ENCODE results near the gene PCSK9. TPM values are rescaled to one million over a fixed set of nuclear protein-coding genes. Genes with fewer than 3 reads are reported as not detected.

The PCSK9 gene
- total RNA-seq, 2 donors from 2014 or later = 0.21 to 0.27 TPM

DNA sequence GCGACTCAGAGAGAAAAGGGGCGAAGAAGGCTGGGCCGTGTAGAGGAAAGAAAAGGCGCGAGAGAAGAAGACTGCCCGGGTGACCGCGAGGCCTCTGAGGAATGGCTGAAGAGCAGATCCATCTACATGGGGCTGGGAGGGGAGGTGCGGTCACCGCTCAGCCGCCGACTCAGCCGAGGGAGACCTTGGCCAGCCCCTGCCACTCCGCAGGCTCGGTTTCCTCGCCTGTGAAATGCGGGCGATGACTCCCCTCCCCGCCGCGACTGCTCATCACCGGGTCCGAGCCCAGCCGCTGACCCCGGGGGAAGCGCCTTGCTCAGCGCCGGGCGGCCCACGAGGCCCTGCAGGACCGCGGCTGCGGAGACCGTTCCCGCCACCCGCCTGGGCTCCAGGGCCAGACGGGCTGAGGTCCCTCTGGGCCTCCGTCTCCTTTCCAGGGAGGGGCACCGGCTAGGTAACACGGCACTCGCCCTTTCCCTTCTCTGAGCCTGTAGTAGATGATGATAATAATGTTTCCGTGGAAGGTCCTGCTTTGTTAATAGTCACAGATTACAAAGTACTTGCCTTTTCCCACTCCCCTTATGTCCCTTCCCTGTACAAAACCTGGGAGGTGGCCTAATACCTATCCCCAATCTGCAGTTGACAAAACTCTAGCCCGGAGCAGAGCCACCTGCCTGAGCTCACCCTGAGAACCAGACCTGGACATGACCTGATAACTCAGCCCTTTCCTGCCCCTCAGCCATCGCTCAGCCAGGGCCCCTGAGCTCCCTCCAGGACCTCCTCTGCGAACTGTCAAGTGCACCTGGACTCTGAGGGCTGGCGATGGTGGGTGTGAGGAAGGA, 42.3 kb upstream of the PCSK9 start:
- Histone ChIP-seq H3K4me1 (ENCODE audit: control insufficient read depth in 1 of 2, low read depth in 2 of 2) (peaks cover 2 to 9% of the 10 kb centered on the region in 2 donors), H3K4me3 (peak overlapping the region; percentile 19), H3K27ac (no peak overlapping the region), H3K36me3 (no peaks in the 10 kb centered on the region), H3K9me3 (no peaks in the 10 kb centered on the region), H3K27me3 (replicated peaks; ENCODE audit: insufficient read depth) (no peaks in the 10 kb centered on the region)
- DNase-seq (ENCODE audit: low spot score) (no peak), ATAC-seq (ENCODE audit: insufficient number of reproducible peaks, low FRiP score, low read depth) (no peak)
- TF ChIP-seq, protein P1, sequence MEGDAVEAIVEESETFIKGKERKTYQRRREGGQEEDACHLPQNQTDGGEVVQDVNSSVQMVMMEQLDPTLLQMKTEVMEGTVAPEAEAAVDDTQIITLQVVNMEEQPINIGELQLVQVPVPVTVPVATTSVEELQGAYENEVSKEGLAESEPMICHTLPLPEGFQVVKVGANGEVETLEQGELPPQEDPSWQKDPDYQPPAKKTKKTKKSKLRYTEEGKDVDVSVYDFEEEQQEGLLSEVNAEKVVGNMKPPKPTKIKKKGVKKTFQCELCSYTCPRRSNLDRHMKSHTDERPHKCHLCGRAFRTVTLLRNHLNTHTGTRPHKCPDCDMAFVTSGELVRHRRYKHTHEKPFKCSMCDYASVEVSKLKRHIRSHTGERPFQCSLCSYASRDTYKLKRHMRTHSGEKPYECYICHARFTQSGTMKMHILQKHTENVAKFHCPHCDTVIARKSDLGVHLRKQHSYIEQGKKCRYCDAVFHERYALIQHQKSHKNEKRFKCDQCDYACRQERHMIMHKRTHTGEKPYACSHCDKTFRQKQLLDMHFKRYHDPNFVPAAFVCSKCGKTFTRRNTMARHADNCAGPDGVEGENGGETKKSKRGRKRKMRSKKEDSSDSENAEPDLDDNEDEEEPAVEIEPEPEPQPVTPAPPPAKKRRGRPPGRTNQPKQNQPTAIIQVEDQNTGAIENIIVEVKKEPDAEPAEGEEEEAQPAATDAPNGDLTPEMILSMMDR (IDR thresholded peaks at IDR 0.05) = no peak

DNA sequence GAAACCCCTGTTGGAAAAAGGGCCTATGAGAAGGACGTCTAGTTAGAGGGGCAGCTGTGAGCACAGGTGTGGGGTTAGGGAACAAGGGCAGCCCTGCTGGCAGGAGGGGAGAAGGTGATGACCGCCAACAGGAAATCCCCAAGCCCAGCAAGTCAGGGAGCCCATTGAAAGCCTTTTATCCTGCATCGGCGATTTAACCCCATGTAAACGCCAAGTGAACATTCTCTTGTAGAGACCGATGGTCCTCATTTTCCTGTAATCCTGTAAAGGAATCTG, 41.7 kb upstream of the PCSK9 start:
- no peaks in the 10 kb centered on the region for H3K27me3 ChIP-seq (replicated peaks; ENCODE audit: insufficient read depth)
- no peak for ATAC-seq (ENCODE audit: insufficient number of reproducible peaks, low FRiP score, low read depth)
- TF ChIP-seq, protein P1 (IDR thresholded peaks at IDR 0.05) = no peak

DNA sequence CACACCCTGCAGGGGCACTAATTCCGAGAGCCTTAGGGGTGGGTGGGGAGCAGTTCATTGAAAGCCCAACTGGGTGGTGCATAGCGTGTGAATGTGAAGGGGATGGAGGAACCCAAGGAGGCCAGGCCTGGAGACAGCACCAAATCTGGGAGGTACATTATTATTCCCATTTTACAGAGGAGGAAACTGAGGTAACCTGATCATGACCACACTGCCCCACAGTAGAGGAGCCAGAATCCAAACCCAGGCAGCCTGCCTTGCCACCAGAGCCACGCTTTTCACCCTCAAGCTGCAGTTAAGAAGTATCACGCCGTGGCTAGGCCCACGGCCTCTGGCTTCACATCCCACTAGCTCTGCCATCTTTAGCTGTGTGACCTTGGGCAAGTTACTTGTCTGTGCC, 41.2 kb upstream of the PCSK9 start:
- H3K27me3 ChIP-seq (replicated peaks; ENCODE audit: insufficient read depth) = no peaks in the 10 kb centered on the region
- TF ChIP-seq, protein P1 (IDR thresholded peaks at IDR 0.05) = no peak
- no peak for ATAC-seq (ENCODE audit: insufficient number of reproducible peaks, low FRiP score, low read depth)

More for the DNA sequence above, 41.7 kb upstream of the PCSK9 start:
- no peaks in the 10 kb centered on the region for H3K9me3 ChIP-seq
- no peak for DNase-seq (ENCODE audit: low spot score)
- H3K4me1 ChIP-seq (ENCODE audit: control insufficient read depth in 1 of 2, low read depth in 2 of 2) = peaks cover 2 to 9% of the 10 kb centered on the region in 2 donors
- no peaks in the 10 kb centered on the region for H3K36me3 ChIP-seq
- no peak overlapping the region for H3K4me3 ChIP-seq
- H3K27ac ChIP-seq = no peak overlapping the region

DNA sequence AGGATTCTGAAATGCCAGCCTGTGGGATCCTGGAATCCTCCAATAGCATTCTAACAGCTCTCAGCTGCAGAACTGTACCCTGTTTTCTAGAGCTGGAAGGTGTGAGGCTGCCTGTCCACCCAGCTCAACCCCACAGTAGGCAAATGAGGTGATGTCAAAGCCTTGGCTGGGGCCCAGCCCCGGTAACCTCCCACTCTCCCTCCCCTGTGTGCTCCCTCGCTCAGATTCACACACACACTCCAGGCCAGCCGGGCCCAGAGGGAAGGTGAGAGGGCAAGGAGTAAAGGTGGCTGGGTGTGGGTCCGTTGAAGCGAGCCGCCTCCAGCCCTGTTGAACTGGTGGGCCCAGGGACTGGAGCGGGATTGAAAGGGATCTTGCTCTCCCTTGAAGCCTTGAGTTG, 40.7 kb upstream of the PCSK9 start, which contains the start of gene BSND:
Gene BSND, plus strand, starts transcription at position 257 of the 400 bp plus-strand sequence. CDS start 254 bp downstream, outside the sequence.
- Histone ChIP-seq H3K36me3 (no peaks in the 10 kb centered on the region), H3K27ac (no peak within 1 kb of the TSS), H3K4me3 (no peak within 1 kb of the TSS), H3K27me3 (replicated peaks; ENCODE audit: insufficient read depth) (no peaks in the 10 kb centered on the region), H3K9me3 (no peaks in the 10 kb centered on the region), H3K4me1 (ENCODE audit: control insufficient read depth in 1 of 2, low read depth in 2 of 2) (peaks cover 2 to 9% of the 10 kb centered on the region in 2 donors)
- TF ChIP-seq, protein P1 (IDR thresholded peaks at IDR 0.05) = no peak
- DNase-seq (ENCODE audit: low spot score) (no peak), ATAC-seq (ENCODE audit: insufficient number of reproducible peaks, low FRiP score, low read depth) (no peak)

More for the DNA sequence above, 41.2 kb upstream of the PCSK9 start:
- no peaks in the 10 kb centered on the region for H3K9me3 ChIP-seq
- H3K4me1 ChIP-seq (ENCODE audit: control insufficient read depth in 1 of 2, low read depth in 2 of 2) = peaks cover 2 to 9% of the 10 kb centered on the region in 2 donors
- no peak for DNase-seq (ENCODE audit: low spot score)
- no peaks in the 10 kb centered on the region for H3K36me3 ChIP-seq
- no peak overlapping the region for H3K4me3 ChIP-seq
- H3K27ac ChIP-seq = no peak overlapping the region

DNA sequence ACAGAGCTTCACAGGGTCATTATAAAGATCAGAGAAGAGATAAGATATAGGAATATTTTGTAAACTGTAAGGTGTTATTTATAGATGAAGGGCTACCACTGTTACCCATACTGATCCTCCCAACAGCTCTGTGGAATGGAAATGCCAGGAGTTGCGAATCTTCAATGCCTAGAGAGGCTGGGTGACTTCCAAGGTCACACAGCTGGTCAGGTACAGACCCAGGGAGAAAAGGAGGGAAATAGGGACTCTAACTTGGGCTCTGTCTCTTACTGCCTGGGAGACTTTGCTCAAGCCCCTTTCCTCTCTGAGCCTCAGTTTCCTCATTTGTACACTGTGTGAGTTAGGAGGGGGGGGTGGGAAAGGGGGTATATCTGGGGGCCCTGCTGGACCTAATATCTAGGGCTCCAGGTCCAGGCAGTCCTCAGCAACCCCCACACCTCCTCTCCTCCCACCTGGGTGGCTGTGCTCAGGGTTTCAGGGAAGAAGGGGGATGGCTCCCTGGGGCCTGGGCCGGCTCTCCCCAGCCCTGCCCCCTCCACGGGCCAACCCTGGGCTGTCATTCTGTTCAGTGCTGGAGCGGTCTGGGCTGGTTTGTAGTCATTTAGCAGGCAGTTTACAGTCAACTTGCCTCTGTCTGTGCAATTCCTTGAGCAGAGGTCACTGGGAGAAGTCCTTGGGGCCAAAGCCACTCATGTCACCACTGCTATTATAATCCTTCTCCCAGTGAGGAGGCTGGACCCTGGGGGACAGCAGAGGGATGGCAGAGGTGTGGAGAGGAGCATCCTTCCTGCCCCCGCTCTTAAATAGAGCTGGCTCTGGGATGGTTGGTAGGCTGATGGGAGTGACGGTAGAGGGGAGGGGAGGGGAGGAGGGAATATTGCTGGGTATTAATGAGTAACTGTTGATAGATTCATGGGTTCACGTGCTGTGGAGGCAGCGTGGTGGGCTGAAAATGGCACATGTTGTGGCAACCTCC, 39.0 kb upstream of the PCSK9 start:
- Histone ChIP-seq H3K36me3 (no peaks in the 10 kb centered on the region), H3K9me3 (no peaks in the 10 kb centered on the region), H3K4me1 (ENCODE audit: control insufficient read depth in 1 of 2, low read depth in 2 of 2) (peaks cover 2 to 9% of the 10 kb centered on the region in 2 donors), H3K27me3 (replicated peaks; ENCODE audit: insufficient read depth) (no peaks in the 10 kb centered on the region), H3K4me3 (no peak overlapping the region), H3K27ac (no peak overlapping the region)
- ATAC-seq (ENCODE audit: insufficient number of reproducible peaks, low FRiP score, low read depth) (no peak), DNase-seq (ENCODE audit: low spot score) (no peak)
- TF ChIP-seq, protein P1 (IDR thresholded peaks at IDR 0.05) = no peak

Data from thoracic aorta (tissue), 2 donors.